GM21717 (cell line): ENCODE measurements around the gene TNRC6A.
"Not testable (repeated sequence)": the region's sequence is repeated elsewhere in the genome, so short reads cannot be mapped to it uniquely, and the experiment has no call there.

Experiments used
- ATAC-seq: cut with Tn5 transposase; IDR thresholded peaks from one replicate; pipeline ENCODE4 v1.9.1; 2021; ENCODE audit warnings: mild to moderate bottlenecking, moderate library complexity; ENCODE audit not compliant: unreplicated experiment

TNRC6A gene

GRCh38 chr16:24729243-24729950 lies at the start of gene TNRC6A:
Gene TNRC6A (plus strand): TSS chr16:24729651. CDS start chr16:24729842, 191 bp downstream.
- peak; percentile 91 for ATAC-seq

DNA sequence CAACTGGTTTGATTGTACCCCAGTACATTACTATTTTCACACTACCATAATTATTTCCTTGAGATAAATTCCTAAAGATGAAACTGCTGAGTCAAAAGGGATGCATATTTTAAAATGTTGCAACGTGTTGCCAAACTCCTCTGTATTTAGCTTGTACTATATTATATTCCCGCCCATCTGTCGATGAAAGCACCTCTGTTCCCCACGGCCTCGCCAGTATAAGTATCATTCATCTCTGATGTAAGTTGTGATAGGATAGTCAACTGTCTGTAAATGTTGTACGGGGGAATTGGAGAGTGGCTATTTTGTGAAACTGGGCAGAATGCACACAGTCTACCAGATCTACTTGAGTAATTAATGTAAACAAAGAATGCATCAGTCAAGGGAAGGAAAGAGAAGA lies 47.7 kb upstream of the TNRC6A start:
- no peak for ATAC-seq

DNA sequence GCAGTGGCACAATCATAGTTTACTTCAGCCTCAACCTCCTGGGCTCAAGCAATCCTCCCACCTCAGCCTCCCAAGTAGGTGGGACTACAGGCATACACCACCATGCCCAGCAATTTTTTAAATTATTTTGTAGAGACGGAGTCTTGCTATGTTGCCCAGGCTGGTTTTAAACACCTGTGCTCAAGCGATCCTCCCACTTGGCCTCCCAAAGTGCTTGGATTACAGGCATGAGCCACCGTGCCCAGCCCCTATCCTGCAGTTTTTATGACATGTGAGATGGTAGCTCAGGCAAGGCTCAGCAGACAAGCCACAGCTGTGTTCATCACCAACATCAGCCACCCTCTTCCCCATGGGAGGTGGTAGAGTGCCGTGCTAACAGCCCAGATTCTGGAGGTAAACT lies 46.2 kb upstream of the TNRC6A start:
- no peak for ATAC-seq

DNA sequence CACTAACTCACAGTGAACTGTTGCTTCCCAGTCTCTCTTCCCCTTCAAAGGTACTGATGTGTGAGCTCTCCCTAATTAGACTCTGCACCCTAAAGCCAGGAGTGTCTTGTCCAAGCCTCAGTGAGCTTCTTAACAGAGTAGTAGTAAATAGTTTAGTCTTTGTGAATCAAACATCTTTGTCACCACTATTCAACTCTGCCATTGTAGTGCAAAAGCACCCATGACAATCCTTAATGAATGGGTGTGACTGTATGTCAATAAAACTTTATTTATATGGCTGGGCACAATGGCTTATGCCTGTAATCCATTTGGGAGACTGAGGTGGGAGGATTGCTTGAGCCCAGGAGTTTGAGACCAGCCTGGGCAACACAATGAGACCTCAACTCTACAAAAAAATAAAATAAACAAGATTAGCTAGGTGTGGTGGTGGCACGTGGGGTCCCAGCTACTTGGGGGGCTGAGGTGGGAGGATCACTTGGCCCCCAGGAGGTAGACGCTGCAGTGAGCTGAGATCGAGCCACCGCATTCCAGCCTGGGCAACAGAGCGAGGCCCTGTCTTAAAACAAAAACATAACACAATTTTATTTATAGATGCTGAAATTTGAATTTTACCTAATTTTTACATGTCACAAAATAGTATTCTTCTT lies 45.5 kb upstream of the TNRC6A start:
- no peak for ATAC-seq

DNA sequence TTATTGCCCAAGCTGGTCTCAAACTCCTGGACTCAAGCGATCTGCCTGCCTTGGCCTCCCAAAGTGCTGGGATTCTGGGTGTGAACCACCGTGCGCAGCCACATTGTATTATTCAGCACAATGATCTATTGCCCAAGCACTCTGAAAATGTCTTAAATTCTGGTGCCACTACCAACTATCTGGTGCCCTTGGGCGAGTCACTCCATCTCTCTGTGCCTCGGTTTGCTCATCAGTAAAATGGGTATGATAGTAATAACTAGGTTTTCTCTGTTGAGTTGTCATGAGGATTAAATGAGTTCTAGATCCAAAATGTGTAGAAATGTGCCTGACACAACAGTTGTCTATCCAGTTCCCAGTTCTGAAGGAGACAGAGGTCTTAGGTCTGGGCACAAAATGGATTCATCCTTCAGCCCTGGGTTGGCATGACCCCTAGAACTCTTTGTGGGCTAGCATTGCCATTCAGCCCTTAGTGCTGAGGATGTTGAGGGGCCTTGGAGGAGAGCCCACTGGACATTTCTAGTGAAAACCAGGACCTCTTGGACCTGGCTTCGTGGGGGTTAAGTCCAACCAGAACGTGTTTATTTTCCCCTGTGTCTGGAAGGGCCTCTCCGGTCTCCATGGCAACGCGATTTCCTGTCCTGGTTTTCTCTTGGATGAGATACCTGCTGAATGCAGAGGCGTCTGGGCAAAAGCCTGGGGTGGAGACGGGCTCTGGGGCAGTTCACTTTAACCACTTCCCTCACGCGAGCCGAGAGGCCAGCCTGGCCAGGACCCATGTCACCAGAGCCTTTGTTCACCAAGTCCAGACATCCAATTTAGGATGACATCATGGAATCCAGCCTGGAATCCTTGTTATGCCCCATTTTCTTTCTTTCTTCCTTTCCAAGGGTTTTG lies 43.7 kb upstream of the TNRC6A start:
- ATAC-seq = no peak

DNA sequence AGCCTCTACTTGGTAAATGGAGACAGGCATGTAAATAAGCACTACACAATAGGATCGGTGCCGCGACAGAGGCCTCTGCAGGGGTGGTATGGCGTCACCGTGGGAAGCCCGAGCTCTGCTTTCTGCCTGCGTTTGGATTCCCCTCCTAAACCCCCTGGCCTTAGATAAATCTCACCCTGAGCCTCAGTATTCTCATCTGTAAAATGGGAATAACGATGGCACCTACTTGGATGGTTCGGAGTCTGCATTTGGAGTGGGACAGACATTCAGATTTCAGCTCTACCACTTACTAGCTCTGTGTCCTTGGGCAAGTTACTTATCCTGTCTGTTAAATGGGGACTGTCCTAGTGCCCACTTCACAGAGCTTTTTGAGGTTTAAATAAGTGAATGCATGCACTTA lies 42.8 kb upstream of the TNRC6A start:
- no peak for ATAC-seq

GRCh38 chr16:24688359-24688758 lies 41.1 kb upstream of the TNRC6A start:
- ATAC-seq = no peak

DNA sequence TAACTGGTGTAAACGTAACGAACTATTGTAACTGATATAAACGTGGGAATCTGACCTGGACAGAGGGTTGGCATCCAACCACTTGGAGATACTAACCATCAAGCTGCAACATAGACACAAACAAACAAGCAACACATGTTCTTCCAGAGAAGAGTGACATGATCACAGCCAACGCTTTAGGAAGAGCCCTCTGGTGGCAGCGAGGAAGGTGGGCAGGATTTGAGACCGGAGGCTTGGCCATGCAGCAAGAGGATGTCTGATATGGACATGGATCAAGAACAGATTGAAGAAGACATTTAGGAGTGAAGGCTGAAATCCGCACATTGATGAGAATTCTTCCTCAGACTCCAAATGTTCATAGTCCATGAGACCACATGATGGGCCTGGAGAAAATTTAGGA lies 40.3 kb upstream of the TNRC6A start:
- no peak for ATAC-seq

GRCh38 chr16:24692854-24693253 lies 36.6 kb upstream of the TNRC6A start:
- ATAC-seq = no peak

GRCh38 chr16:24694931-24695330 lies 34.5 kb upstream of the TNRC6A start:
- no peak for ATAC-seq

DNA sequence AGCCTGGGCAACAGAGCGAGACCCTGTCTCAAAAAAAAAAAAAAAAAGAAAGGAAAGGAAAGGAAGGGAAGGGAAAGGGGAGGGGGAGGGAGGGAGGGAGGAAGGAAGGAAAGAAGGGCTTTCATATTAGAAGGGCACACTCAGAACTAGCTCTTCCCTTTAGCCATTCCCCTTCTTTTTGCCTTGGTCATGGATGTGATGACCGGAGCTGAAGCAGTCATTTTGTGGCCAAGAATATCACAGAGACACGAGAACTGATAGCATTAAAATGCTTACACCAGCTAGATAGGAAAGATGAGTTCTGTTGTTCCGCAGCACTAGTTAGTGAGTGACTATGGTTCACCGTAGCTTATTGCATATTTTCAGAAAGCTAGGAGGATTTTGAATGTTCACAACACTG lies 32.8 kb upstream of the TNRC6A start:
- no peak for ATAC-seq

- ATAC-seq = no peak
Observed at GRCh38 chr16:24698308-24698707, 31.1 kb upstream of the TNRC6A start.

DNA sequence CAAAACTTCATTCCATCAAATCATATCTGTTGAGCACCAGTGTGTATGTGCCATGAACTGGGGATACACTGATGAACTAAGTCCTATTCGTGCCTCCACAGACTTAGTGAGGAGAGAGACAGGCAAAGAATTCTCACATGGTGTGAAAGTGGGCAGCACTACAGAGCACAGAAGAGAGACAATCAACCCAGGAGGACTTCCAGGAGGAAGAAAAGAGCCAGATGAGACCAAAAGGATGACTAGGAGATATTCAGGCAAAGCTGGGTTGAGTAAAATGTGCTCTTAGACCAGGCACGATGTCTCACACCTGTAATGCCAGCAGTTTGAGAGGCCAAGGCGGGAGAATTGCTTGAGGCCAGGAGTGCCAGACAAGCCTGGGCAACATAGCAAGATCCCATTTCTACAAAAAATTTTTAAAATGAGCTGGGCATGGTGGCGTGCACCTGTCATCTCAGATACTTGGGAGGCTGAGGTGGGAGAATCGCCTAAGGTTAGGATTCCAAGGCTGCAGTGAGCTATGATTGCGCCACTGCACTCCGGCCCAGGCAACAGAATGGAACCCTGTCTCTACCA lies 30.2 kb upstream of the TNRC6A start:
- ATAC-seq = no peak

DNA sequence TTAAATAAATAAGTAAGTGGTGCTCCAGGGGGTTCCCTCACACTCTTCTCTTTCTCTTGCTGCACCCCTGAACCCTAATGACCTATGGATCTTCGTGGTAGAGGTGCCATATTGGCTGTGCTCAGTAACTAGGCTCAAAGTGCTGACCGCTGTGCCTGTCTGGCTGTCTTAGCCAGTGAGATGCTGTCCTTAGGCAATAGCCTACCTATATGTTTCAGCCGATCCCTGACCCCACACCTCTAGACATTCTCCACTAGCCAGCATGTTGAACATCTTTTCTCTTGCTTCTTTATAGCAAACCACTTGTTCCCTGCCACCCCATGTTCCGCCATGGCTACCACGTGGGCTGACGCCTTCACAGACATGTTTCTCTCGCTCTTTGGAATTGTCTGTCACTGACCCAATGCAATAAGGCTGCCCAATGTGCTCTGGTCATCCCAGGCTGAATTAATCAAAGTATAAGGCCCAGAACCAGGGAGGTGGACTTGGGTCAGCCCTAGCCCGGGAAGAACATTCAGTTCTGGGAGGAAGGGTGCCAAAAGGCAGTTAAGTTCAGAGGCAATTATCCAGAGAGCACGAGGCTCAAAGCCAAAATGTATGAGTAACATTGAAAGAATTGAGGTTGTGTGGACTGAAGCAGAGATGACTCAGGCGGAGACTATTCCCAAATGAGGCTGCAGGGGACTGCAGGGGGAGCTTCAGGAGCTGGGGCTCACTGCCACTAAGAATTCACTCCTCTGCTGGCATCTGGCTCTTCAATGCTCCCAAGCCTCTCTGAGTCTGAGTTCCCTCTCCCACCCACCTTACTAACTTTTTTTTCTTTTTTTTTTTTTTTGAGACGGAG lies 28.7 kb upstream of the TNRC6A start:
- no peak for ATAC-seq

GRCh38 chr16:24701521-24701951 lies 27.9 kb upstream of the TNRC6A start:
- ATAC-seq = no peak

DNA sequence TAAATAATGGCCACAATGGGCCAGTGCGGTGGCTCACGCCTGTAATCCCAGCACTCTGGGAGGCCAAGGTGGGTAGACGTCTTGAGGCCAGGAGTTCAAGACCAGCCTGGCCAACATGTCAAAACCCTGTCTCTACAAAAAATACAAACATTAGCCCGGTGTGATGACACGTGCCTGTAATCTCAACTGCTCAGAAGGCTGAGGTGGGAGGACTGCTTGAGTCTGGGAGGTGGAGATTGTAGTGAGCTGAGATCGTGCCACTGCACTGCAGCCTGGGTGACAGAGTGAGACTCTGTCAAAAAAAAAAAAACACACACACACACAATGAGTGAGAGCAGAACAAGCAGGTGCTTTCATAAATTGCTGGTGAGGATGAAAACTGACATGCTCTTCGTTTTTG lies 21.7 kb upstream of the TNRC6A start:
- ATAC-seq = not testable (repeated sequence)

- no peak for ATAC-seq
Observed at GRCh38 chr16:24713379-24713778, 16.1 kb upstream of the TNRC6A start.

- ATAC-seq = no peak
Observed at GRCh38 chr16:24717411-24717810, 12.0 kb upstream of the TNRC6A start.

DNA sequence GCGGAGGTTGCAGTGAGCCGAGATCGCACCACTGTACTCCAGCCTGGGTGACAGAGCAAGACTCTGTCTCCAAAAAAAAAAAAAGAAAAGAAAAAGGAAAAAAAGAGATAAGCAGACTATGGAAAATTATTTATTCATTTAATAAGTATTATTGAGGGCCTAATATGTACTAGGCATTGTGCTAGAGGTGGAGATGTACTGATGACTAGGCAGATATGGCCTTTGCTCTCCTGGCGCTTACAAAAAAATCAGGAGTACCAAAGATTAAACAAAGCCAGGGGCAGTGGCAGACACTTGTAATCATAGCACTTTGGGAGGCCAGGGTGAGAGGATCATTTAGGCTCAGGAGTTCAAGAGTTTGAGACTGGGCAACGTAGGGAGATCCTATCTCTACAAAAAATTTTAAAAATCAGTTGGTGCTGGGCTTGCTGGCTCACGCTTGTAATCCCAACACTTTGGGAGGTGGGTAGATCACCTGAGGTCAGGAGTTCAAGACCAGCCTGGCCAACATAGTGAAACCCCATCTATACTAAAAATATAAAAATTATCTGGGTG lies 10.4 kb upstream of the TNRC6A start:
- ATAC-seq = no peak

GRCh38 chr16:24721830-24722238 lies 7.6 kb upstream of the TNRC6A start:
- no peak for ATAC-seq
